GM18508 (cell line): Measurements from ENCODE around the gene WDR83.
"Not testable (repeated sequence)": the region's sequence is repeated elsewhere in the genome, so short reads cannot be mapped to it uniquely, and the experiment has no call there.

Experiments
- ATAC-seq: cut with Tn5 transposase; IDR thresholded peaks from one replicate; pipeline ENCODE4 v1.9.1; 2021; ENCODE audit warnings: moderate number of reproducible peaks; ENCODE audit not compliant: insufficient read depth, unreplicated experiment

WDR83 gene

GRCh38 chr19:12681074-12681987 is 14.7 kb downstream of the WDR83 start, which contains the start of gene DHPS:
Gene DHPS, minus strand, starts transcription at chr19:12681880. Its CDS starts 114 bp downstream, at chr19:12681766.
- ATAC-seq, result no peak

GRCh38 chr19:12685831-12686230 is 19.2 kb downstream of the WDR83 start:
- no peak for ATAC-seq

GRCh38 chr19:12687496-12688196 is 21.0 kb downstream of the WDR83 start, which contains the start of gene GNG14:
Gene GNG14, plus strand, starts transcription at chr19:12687998. Its CDS starts 51 bp downstream, at chr19:12688049.
- ATAC-seq, result no peak

GRCh38 chr19:12689012-12689411 is 22.4 kb downstream of the WDR83 start:
- no peak for ATAC-seq

GRCh38 chr19:12689581-12690216 is 23.1 kb downstream of the WDR83 start:
- ATAC-seq, result no peak

GRCh38 chr19:12692960-12693359 is 26.4 kb downstream of the WDR83 start:
- no peak for ATAC-seq

- ATAC-seq, result no peak
Observed at GRCh38 chr19:12694641-12695040, 28.0 kb downstream of the WDR83 start.

- no peak for ATAC-seq
Observed at GRCh38 chr19:12695096-12695495, 28.5 kb downstream of the WDR83 start.

GRCh38 chr19:12695514-12695913 is 28.9 kb downstream of the WDR83 start:
- ATAC-seq, result no peak

GRCh38 chr19:12695997-12696365 is 29.4 kb downstream of the WDR83 start:
- no peak for ATAC-seq

- ATAC-seq, result peak; percentile 46
Observed at GRCh38 chr19:12696366-12697335, 30.0 kb downstream of the WDR83 start, which contains the start of gene FBXW9. Gene FBXW9, minus strand, starts transcription at chr19:12696631. Its CDS starts 50 bp downstream, at chr19:12696581.

GRCh38 chr19:12697425-12697824 is 30.8 kb downstream of the WDR83 start:
- not testable (repeated sequence) for ATAC-seq

- no peak for ATAC-seq
Observed at GRCh38 chr19:12698138-12698537, 31.5 kb downstream of the WDR83 start.

GRCh38 chr19:12701596-12702282 is 35.1 kb downstream of the WDR83 start:
- ATAC-seq, result no peak

- no peak for ATAC-seq
Observed at GRCh38 chr19:12703046-12703445, 36.4 kb downstream of the WDR83 start.

GRCh38 chr19:12705169-12705568 is 38.6 kb downstream of the WDR83 start:
- no peak for ATAC-seq

- ATAC-seq, result no peak
Observed at GRCh38 chr19:12705654-12706331, 39.2 kb downstream of the WDR83 start.

GRCh38 chr19:12706332-12706718 is 39.7 kb downstream of the WDR83 start:
- no peak for ATAC-seq
